Mesodermal cell (in vitro differentiated cells): ENCODE data around the gene GUCA2A.
A peak's percentile ranks its signal among the peaks of the same experiment; 100 is the strongest.

Source experiments
- H3K27ac ChIP-seq: 2 replicates; pipeline ENCODE4 v1.7.0; 2013; ENCODE audit warnings: mild to moderate bottlenecking, low read depth, low read length, moderate library complexity; ENCODE audit not compliant: severe bottlenecking
- H3K36me3 ChIP-seq: 2 replicates; pipeline ENCODE4 v1.7.1; 2013; ENCODE audit warnings: mild to moderate bottlenecking, low read length, moderate library complexity; ENCODE audit not compliant: control insufficient read depth, insufficient read depth
- H3K4me1 ChIP-seq: one replicate; pipeline ENCODE4 v1.7.1; 2013; ENCODE audit warnings: mild to moderate bottlenecking, low read length; ENCODE audit not compliant: insufficient read depth, control insufficient read depth, poor library complexity, severe bottlenecking
- H3K4me3 ChIP-seq: 2 replicates; pipeline ENCODE4 v1.7.0; 2013; ENCODE audit warnings: low read length, control low read depth, mild to moderate bottlenecking; ENCODE audit not compliant: insufficient read depth, poor library complexity, severe bottlenecking; ENCODE audit errors: extremely low read depth
- H3K9me3 ChIP-seq: 2 replicates; pipeline ENCODE4 v1.7.1; 2013; ENCODE audit warnings: mild to moderate bottlenecking, low read length, moderate library complexity; ENCODE audit not compliant: control insufficient read depth
- WGBS, 2 experiments: methylation state at CpG; one replicate each; pipeline ENCODE4 v1.1.5; 2013; ENCODE audit warnings: missing lambda C conversion rate in 2 of 2; ENCODE audit not compliant: insufficient coverage in 2 of 2; 5-methylcytosine and 5-hydroxymethylcytosine counted together

GUCA2A gene

DNA sequence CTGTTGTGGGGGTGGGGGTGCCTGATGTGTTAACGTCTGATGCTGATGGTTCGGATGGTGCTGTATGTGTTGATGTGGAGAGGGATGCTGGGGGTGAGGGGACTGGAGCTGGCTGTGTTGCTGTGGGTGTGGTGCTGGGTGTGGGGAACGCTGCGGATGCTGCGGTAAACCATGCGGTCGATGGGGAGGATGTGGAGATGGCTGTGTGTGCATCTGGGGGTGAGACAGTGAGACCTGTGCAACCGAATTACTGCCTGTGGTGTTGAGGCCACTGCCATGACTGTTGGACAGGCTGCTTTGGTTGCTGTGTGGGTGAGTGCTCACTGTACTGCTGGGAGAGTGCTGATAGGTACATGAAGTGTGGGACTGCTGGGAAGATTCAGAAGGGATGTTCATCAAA is 26.8 kb upstream of the GUCA2A start:
- WGBS, 2 experiments = 92 to 98% methylated on average over 7 to 8 of the region's 8 CpGs
- H3K4me3 ChIP-seq = no peak overlapping the region
- H3K27ac ChIP-seq = no peak overlapping the region
- no peaks in the 10 kb centered on the region for H3K9me3 ChIP-seq
- peaks cover 50% of the 10 kb centered on the region for H3K36me3 ChIP-seq
- H3K4me1 ChIP-seq = peaks cover 4% of the 10 kb centered on the region

DNA sequence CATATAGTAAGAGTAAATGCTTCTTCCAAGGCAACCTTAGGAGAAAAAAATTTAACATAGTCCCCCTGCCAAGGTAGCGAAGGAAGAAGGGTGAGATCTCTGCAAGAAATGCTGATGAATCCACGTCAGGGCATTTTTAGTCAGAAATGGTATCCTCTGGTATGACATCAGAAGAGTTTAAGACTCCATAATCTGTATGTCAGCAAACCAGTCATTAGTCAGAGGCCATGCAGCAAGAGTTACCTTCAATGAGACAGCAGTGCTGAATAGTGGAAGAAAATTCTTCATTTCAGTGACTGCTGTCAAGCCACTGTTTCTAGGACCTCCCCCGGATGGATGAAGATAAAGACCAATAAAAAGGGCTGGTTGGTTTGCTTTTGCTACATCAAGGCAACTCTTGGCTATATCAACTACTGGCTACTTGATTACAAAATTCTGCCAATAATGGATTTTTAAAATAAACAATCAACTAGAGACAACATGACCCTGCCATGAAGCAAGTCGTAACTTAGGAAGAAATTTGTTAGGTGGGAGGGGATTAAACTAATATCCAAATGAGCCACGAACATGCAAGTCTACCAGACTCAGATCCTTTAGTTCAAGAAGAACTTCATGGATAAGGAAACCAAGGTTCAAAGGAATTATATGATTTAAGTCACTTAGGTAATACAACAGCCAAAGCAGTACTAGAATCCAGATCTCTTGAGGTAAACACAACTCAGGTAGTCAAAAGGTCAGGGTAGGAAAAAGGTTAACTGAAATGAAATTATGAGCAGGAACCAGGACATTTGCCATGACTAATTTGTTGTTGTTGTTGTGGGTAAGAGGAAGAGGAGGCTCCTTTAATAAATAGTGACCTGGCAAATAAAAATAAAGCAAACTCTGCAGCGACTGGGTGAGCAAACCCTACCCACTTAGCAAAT is 25.6 kb upstream of the GUCA2A start:
- Histone ChIP-seq H3K4me1 (peaks cover 10% of the 10 kb centered on the region), H3K4me3 (no peak overlapping the region), H3K27ac (no peak overlapping the region), H3K36me3 (peaks cover 39% of the 10 kb centered on the region), H3K9me3 (no peaks in the 10 kb centered on the region)
- 91 to 100% methylated on average over 2 to 3 of the region's 6 CpGs for WGBS, 2 experiments

DNA sequence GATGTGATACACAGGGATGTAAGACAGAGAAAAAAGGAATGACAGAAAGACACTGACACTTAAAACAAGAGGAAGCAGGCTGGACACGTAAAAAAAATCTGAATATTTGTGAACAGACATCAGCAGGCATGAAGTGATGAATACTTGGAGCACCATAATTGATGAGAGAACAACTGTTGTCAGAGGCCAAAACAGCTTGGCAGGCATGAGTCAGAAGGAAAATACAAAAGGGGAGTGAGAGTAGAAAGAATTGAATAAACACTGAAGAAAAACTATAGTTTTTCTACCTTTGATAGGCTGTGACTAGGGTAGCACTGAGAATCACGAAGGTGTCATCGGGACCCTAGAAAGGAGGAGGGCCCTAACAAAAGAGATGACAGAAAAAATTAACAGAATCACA is 21.6 kb upstream of the GUCA2A start:
- peak overlapping the region; percentile 25 for H3K27ac ChIP-seq
- H3K4me1 ChIP-seq = peaks cover 25% of the 10 kb centered on the region
- WGBS, 2 experiments = 91 to 100% methylated on average over 1 to 2 of the region's 3 CpGs
- H3K4me3 ChIP-seq = no peak overlapping the region
- H3K9me3 ChIP-seq = no peaks in the 10 kb centered on the region
- H3K36me3 ChIP-seq = peaks cover 31% of the 10 kb centered on the region

DNA sequence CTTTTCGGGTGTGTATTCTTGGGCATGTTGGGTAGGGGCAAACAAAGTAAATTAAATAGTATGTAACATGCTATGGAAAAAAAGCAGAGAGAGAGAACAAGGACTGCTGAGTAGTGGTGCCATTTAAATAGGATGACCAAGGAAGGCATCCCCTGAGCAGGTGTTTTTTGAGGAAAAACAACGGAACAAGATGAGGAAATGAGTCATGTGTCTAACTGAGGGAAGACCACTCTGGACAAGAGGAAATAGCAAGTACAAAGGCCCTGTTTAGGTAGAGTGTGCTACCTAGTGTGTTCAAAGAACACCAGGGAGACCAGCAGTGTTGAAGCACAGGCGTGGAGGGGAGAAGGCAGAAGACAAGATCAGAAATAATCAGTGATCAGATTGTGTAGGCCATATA is 20.1 kb upstream of the GUCA2A start:
- no peak overlapping the region for H3K4me3 ChIP-seq
- peaks cover 44% of the 10 kb centered on the region for H3K36me3 ChIP-seq
- H3K4me1 ChIP-seq = peaks cover 32% of the 10 kb centered on the region
- WGBS, 2 experiments = 92 to 96% methylated on average over 3 of the region's 3 CpGs
- no peak overlapping the region for H3K27ac ChIP-seq
- no peaks in the 10 kb centered on the region for H3K9me3 ChIP-seq

DNA sequence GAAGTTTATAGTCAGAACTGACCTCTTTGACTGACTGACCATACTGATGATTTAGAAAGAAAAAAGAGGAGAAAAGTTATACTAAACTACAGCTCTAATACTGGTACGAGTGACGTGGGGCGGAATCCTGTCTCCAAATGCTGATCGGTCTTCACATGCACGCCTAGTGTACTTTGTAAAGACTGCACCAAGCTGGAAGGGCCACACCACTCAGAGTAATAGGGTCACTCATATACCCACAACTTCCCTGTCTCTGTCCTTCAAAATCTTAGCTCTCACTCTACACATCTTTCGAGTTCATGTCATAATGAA is 19.4 kb upstream of the GUCA2A start:
- Histone ChIP-seq H3K4me1 (peaks cover 36% of the 10 kb centered on the region), H3K36me3 (peaks cover 44% of the 10 kb centered on the region), H3K4me3 (no peak overlapping the region), H3K27ac (peak overlapping the region; percentile 6), H3K9me3 (no peaks in the 10 kb centered on the region)
- 96% methylated on average over 5 of the region's 6 CpGs; no CpG with 5 or more reads in 1 of the 2 experiments for WGBS, 2 experiments

DNA sequence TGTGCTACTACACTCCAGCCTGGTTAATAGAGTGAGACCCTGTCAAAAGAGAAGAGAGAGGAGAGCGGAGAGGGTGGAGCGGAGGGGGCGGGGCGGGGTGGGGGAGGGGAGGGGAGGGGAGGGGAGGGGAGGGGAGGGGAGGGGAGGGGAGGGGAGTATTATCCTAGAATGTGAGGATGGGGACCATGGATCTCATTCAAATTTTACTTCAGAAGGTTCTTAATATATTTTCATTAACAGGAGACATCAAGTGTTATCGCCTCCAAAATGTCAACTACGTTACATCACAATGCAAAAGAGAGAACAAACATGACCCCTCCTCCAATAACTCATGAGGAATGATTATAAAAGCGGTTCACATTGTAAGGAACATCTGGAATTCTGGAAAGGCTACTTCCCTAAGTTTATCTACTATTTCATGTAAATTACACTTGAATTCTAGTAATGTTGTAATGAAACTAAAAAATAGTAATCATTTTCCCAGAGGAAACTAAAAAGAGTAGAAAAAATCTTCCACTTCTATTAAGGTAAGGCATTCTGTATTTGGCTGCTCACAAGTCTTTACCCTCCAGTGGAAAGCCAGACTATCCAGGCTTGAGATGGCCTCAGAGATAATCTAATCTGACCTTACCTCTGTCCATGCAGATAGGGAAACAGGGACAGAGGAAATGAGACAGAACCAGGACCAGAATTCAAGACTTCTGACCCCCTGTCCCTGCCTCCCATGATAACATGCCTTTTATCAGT is 18.8 kb upstream of the GUCA2A start:
- peaks cover 43% of the 10 kb centered on the region for H3K36me3 ChIP-seq
- H3K27ac ChIP-seq = peak overlapping the region; percentile 6
- H3K4me3 ChIP-seq = no peak overlapping the region
- H3K9me3 ChIP-seq = no peaks in the 10 kb centered on the region
- WGBS, 2 experiments = no CpG with 5 or more reads among the region's 7 CpGs
- peaks cover 40% of the 10 kb centered on the region for H3K4me1 ChIP-seq

DNA sequence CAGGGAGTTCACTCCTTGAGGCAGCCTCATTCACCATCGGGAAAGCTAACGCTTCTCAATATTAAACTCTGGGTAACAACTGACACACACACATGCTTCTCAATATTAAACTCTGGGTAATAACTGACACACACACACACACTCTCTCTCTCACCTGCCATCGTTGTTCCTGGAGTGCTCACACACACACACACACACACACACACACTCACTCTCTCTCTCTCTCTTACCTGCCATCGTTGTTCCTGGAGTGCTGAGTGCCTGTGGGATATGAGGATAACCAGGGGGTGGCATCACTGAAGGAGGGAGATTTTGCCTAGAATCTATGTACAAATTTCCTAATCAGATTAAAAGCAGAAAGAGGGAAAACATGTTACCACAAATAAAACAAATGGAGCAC is 17.1 kb upstream of the GUCA2A start:
- H3K27ac ChIP-seq = no peak overlapping the region
- H3K4me3 ChIP-seq = no peak overlapping the region
- peaks cover 51% of the 10 kb centered on the region for H3K4me1 ChIP-seq
- 96 to 100% methylated on average over 2 to 3 of the region's 4 CpGs for WGBS, 2 experiments
- H3K36me3 ChIP-seq = peaks cover 37% of the 10 kb centered on the region
- H3K9me3 ChIP-seq = no peaks in the 10 kb centered on the region

DNA sequence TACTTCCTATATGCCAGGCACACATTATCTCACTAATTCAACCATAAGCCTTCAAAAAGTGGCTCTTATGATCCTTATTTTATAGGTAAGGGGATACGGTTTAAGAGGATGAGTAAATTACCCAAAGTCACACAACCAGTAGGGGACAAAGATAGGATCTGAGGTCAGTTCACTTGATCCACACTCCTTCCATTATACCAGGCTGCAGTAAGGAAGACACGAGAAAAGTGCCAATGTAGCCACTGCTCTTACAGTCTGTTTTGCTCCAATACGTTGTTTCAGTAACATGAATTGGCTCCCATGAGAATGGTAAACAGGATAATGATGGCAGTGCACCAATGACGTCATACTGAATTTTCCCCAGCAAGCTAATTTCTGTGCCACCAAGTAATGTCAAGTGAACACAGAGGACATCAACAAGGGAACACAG is 15.4 kb upstream of the GUCA2A start:
- Histone ChIP-seq H3K4me1 (peaks cover 41% of the 10 kb centered on the region), H3K9me3 (no peaks in the 10 kb centered on the region), H3K36me3 (peaks cover 49% of the 10 kb centered on the region), H3K27ac (peak overlapping the region; percentile 20), H3K4me3 (no peak overlapping the region)
- 78 to 100% methylated on average over 2 of the region's 4 CpGs for WGBS, 2 experiments

DNA sequence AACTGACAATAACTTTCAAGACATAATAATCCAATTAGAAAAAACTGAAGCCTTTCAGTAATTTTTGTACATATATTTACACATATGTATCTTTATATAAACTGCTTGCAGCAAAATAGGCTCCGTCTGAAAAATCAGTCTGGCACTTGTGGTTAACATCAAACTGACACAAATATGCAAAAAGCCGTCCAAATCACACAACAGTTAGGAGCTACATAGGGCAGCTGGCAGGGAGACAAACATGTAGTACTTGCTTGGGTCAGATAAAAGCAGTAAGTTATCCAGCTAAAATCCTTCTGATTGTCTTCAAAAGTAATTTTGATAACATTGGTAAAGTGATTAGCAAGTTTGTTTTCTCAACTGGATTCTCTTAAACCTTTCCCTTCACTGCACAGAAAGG is 14.7 kb upstream of the GUCA2A start:
- peak overlapping the region; percentile 20 for H3K27ac ChIP-seq
- H3K4me1 ChIP-seq = peaks cover 35% of the 10 kb centered on the region
- H3K4me3 ChIP-seq = no peak overlapping the region
- peaks cover 49% of the 10 kb centered on the region for H3K36me3 ChIP-seq
- 100% methylated on average over 1 of the region's 2 CpGs; no CpG with 5 or more reads in 1 of the 2 experiments for WGBS, 2 experiments
- no peaks in the 10 kb centered on the region for H3K9me3 ChIP-seq

DNA sequence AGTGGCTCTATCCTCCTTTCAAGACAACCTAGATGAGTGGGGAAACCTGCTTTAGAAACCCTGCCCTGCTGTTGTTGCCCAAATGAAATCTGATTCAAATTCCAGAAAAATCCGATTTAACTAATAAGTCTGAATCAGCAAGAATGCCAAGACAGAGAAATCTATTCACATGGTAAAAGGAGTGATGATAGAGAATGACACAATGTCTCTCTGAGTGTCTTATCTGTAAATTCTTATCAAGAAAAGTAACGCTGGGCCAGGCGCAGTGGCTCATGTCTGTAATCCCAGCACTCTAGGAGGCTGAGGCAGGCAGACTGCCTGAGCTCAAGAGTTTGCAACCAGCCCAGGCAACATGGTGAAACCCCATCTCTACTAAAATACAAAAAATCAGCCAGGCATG is 13.7 kb upstream of the GUCA2A start:
- peaks cover 29% of the 10 kb centered on the region for H3K4me1 ChIP-seq
- H3K36me3 ChIP-seq = peaks cover 49% of the 10 kb centered on the region
- peak overlapping the region; percentile 78 for H3K27ac ChIP-seq
- 60 to 62% methylated on average over 2 of the region's 3 CpGs for WGBS, 2 experiments
- no peak overlapping the region for H3K4me3 ChIP-seq
- no peaks in the 10 kb centered on the region for H3K9me3 ChIP-seq
